Fibroblast of skin of scalp (primary cell): ENCODE measurements around the gene CYRIA.

Experiments used
- DNase-seq: peaks from one replicate; pipeline ENCODE4 v3.0.0-alpha.2; 2013

Gene CYRIA

DNA sequence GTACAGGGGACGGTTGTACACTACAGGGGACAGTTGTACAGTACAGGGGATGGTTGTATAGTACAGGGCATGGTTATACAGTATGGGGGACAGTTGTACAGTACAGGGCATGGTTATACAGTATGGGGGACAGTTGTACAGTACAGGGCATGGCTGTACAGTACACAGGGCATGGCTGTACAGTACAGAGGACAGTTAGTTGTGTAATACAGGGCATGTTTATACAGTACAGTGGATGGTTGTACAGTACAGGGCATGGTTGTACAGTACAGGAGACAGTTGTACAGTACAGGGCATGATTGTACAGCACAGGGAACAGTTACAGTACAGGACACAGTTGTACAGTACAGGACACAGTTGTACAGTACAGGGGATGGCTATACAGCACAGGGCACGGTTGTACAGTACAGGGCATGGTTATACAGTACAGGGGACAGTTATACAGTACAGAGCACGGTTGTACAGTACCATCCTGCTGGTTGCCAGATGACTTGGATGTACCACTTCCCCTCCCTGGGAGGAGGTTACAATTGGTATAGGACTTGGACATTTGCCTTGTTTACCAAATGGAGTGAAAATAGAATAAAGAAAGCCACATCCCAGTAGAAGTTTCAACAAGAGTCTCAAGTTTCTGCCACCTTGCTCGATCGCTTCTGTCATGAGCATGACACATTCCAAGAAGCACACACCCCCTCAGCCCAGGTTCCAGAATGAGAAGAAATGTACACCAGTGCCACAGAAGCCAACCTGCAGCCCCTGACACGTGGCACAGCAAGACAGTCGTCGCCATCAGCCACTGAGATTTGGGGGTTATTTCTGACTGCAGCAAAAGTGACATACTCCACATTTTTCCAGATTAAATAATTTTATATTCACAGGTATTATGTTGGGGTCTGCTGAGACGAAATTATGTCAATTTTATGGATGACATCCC is 16.0 kb downstream of the CYRIA start:
- no peak for DNase-seq

DNA sequence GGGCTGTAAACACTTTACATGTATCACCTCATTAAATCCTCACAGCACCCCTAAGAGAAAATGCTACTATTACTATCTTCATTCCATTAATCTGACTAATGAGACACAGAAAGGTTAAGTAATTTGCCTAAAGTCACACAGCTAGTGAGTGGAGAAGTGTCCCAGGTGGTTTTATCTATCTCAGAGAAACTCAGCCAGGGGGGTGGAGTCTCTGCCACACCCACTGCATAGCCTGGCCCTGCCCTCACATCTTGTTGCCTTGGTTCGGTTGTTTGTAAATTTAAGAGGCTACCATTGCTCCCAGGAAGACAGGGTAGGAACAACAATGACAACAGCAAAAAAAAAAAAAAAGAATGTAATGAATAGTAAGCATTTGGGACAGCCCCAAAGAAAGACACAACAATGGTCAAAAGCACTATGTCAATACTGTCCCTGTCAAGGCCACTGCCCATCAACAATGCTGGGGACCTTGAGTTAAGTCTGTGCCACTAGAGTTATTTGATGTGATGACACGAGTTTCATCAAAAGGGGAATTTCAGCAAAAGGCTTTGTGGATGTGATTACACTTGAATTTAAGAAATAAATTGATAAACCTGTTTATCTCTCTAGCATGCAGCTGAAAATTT is 17.5 kb downstream of the CYRIA start:
- no peak for DNase-seq

DNA sequence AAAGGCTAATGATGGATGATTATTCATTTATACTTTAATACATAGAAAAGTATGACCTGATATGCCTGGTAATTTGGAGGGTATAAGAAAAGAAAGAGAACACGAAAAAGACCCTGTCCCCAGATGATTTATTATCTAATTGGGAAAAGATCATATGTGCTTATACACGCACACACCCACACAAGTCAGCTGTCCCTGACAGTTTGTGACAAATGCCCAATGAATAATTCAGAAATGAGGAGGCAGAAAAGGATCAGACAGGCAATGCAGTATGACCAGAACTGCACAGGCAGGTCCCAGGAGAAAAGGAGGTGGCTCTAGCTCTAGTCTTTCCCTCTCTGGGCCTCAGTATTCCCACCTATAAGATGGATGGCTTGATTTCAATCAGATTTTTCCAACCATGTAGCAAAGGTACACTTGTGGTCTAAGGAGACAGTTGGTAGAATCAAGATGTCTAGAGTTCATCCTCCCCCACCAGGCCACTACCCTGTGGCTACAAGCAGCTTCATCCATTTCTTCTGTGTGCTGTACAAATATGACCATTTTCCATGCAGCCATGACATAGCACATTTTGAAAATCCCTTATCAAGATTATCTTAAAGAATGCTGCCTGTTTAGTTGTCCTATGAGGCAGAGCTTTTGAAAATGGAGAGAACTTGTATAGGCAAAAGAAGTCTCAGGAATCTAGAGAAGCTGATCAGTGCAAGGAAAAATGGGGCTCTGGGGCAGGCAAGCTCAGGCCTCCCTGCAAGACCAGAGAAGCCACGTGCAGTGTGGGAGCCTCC is 19.7 kb downstream of the CYRIA start:
- DNase-seq, result no peak

DNA sequence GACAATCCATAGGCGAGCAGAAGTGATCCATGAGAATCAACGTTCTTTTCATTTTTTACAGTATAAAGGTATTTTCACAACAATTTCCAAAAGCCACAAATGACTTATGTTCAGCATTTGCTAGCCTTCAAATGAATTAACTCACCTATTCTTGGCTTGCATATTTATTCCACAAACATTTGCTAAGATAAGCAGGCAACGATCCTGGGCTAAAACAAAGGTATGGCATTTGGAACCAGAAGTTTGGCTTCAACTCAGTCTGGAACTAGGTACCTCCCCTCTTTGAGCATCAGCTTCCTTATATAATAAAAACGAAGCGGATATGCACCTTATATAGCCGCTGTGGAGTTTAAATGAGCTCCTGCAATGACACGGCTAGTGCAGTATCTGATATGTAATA is 20.5 kb downstream of the CYRIA start:
- no peak for DNase-seq

DNA sequence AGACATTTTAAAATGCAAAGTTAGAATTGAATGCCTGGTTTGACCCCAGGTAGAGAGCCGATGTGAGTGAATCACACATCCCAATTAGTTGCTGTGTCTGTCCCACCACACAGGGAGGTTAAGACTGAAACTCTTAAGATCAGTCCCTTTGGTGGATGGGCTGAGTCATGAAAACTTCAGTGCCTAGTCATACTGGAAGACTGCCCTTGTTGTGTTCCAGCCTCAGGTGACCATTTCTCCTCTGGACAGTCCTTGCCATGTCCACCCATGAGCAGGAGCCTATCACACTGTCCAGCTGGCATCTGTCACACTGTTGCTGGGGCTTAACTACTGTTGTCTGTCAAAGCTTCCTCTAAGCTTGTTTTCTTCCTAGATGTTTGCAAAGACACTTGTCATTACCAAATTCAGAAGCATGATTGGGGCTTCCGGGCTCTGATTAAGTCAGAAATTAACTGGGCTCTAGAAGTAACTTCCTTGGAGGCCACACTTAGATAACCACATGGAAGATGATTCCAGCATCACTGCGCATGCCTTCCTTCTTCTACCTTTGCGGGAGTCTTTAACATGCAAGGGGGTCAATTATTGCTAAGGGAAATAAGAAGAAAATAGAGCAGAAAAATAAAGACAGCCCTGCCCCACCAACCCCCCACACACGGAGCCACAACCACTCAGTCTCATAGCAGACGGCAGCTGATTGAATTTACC is 21.3 kb downstream of the CYRIA start:
- no peak for DNase-seq

DNA sequence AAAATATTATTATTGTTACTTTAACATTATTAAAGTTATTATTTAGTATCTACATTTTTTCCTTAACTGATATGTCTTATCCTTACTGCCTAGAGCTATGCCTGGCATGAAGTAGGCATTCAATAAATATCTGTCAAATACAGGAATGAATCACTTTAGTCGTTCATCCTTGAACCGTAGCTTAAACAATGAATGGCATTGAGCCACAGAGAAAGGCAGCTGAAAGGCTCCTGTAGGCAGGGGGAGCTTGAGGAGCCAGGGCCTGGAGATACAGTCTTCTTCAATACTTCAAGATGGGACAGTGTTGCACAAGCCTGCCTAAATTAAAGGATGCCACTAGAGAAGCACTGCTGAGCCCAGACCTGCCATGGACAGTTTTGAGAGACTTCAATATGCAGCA is 22.5 kb downstream of the CYRIA start:
- DNase-seq, result no peak

DNA sequence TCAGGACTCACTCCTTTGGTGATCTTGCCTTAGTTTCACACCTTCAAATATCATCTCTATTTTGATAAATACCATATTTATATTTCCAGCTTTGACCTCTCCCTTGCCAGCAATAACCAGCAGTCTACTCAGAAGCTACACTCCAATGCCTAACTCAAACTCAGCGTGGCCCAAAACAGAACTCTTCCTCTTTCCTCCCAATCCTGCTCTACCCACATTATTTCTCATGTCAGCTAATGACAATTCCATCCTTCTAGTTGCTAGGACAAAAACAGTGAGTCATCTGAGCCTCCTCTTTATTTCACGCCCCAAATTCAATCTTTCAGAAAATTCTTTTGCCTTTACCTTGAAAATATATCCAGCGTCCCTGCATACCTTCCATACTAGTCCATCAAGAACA is 23.5 kb downstream of the CYRIA start:
- no peak for DNase-seq

DNA sequence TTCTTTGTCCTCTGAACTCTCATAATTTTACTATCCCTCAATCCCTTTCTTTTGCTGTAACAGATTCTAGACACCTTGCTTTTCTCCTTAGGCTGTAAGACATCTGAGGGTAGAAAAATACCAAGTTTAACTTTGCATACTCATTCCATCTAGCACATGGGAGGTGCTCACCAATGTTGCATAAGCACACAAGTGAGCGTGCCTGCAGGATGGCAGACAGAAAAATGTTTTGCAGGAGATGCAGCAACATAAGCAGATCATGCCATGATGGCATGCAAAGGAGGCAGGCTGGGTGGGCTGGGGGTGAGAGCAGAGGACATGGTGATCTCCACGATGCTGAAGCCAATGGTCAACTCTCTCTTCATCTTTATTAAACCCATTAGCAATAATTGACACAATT is 24.1 kb downstream of the CYRIA start:
- no peak for DNase-seq

DNA sequence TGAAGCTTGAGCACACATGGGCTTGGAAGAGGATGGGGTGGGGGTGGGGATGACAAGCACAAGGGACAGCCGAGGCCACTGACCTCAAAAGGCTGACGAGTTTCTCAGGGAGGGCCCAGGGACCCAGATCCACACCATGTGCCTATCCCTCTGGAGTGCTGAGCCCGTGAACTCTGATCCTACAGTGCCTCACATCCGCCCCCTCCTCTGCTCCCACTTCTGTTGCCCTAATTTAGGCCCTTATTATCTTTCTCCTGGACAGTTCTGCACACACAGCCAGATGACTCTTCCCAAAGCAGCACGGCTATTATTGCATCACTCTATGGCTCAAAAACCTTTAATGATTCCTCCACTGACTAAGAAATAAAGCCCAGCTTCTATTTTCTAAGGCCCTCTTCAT is 24.8 kb downstream of the CYRIA start:
- no peak for DNase-seq

DNA sequence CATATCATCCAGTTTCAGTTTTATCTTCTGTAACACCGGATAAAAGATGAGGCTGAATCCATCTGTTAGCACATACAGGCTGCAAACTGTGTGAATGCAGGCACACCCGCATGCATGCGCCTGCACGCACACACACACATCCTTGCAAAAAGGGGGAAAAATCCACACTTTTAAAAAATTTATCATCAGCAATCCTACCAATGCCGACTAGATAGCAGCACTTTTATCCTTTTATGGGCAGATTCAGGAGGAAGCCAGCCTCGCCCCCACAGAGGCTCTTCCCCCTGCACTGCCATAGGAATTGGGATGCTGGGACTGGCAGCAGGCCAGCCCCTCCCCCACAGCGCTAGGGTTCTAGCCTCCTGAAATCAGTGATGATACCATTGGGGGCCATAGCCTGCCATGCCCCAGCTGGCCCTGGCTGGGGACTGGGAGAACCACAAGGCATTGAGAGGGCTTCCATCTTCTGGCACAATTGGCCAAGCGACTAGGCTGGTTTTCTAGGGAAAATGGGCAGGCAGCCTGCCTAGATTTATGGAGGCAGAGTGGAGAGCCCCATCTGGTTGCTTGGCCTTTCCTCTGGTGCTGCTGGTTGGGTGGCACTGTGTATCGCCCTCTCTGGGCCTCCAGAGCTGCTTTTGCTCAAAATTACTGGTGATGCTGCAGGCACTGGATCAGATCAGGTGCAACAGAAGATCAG is 25.5 kb downstream of the CYRIA start:
- no peak for DNase-seq

DNA sequence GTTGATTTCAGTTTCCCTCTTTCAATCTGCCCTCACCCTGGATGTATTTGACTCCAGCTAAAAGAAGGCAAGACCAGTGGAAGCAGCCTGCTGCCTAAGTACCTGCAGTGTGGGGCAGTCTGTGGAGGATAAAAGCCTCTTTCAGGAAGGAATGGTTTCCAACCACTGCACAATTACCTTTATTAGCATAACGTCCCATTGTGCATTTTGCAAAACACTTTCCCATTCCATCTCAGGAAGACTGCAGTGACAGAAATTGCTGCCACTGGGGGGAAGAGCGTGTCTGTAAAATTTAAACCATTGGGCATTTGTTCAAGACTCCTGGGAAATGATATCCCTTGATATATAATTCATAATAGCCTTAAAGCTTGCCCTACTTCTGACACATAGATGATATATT is 26.2 kb downstream of the CYRIA start:
- DNase-seq, result no peak

DNA sequence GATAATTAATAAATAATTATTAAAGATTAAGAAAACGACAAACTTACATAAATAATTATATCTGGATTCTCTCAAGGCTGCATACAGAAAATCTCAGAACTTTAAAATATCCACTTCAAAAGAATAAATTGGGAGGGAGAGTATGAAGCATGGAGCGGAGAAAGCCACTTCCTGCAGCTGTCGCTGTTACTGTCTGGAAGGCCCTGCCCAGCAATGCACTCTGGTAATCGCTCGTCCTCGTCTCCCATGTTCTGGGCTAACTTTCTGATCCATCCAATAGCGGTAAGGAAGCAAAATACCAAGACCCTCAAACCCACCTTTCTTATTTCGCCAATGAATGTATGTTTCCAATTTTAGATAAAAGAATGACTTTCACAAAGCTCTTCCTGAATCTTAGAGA is 26.7 kb downstream of the CYRIA start:
- no peak for DNase-seq

DNA sequence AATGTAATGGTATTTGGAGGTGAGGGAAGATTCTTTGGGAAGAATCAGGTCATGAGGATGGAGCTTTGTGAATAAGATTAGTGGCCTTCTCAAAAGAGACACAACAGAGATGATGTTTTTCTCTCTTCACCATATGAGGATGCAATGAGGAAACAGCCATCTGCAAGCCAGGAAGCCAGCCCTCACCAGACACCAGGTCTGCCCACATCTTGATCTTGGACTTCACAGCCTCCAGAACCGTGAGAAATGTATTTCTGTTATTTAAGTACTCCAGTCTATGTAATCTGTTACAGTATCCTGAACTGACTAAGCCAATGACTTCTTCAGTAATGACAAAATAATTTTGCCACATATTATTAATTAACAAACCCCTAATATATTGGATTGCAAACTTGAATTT is 28.3 kb downstream of the CYRIA start:
- DNase-seq, result no peak

DNA sequence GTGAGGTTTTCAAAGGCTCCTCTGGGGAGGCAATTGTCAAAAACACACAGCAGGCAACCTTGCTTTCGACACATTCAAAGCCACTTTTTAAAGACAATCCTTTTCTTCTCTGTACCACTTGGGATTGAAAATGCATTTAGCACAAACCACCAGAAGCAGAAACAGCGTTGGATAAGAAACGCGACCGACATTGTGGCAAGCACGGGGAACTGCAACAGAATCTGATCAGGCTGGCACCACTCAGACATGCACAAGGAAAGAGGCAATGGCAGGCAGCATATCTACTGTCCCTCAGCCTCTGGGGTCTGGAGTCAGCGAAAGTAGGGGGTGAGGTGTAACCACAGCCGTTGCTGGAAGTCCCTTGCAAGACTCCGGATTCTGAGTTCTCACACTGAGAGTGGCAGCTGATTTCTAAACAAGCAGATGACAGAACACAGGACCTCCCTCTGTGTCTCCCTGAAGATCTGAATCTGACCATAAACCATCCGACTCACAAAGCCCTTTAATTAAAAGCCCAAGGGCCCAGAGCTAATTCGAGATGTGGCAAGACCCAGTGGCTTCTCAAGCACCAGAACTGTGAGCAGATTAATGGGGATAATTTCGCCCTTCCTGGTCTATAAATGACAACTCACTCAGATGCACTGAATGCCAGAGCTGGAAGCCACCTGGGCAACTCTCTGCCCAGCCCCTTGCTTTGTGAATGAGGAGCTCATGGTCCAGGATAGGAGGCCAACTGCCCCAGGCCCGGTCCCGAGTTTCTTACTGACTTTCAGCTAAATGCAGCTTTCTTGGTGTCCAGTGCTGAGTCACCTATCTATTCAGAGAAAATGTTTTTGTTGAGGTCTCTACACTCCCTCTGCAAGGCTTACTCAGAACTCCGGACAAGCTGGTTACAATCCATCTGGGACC is 29.6 kb downstream of the CYRIA start:
- DNase-seq, result peak; percentile 20

DNA sequence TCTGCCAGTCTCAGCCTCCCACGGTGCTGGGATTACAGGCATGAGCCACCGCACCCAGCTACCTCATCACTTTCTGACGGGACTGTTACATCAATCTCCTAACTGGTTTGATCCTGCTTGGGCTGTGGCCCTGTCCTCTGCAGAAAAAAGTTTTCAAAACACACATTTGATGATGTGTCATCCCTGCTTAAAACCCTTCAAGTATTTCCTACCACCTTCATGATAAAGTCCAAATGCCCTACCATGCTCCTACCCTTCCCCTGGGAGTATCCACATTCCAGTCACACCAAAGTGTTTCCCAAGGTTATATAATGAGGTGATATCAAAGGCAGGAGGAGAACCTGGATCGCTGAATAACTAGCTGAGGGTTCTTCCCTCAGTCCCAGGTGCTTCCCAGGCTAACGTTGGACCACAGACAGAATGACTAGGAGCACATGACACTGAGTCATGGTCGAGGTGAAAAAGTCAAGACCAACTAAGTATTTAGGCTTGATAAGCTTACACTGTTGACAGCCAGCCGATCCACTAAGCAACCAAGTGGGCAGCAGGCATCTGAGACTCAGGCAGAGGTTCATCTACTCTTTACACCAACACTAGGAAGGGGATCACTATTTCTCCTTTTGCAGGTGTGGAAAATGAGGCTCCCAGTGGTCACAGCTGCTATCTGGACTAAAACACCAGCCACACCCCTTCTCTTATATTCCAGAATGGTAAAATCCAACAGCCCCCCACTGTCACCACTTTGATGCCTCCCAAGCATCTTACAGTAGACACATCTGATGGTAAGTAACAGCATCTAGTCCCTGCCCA is 31.8 kb downstream of the CYRIA start:
- DNase-seq, result no peak

DNA sequence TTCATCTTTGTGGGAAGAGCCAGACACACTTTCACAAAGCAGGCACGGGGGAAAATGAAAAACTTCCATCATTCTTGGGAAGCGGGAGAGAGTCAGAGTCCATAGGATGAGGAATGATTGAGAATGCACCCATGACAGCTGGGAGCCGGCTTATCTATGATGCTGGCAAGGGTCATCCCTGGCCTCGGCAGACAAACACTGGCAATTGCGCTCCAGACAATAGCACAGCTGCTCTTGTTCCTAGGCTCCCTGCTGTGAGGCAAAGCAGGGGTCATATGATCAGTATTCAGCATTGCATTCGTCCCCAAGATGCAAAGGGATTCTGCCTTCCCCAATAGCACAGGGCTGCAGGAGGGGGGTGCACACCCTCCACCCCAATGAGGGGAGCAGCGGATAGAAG is 33.0 kb downstream of the CYRIA start:
- no peak for DNase-seq

DNA sequence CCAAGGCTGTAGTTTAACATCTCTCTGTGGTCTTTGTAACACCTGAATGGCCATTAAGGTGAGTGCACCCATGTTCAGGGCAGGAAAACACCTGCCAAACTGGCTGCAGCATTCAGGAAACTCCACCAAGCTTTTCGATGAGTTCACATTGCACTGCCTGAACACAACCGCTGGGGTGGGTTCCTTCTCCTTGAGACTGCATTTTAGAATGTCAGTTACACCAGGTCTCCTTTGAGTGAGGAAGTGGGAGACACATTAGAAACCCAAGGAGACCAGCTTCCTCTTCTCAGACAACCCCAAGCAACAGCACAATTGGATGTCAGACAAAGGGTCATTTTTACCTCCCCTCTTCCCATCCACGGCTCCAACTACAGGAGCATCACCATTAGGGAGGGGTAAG is 35.2 kb downstream of the CYRIA start:
- DNase-seq, result no peak

DNA sequence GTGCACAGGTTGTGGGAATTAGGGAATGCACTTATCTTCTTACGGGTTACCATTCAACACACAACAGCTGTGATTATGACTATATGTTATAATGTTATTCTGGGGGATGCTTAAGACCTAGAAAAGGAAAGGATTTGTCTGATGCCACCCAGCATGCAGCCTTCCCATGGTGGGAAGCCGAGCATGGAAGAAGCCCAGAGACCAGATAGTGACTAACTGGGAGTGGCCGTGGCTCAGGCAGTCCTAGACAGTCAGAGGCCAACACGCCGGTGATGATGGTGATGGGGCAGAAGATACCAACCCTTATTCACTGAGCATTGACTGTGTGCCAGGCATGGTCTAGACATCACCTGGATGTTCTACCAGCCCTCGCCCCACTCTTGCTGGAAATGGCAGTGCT is 35.9 kb downstream of the CYRIA start:
- DNase-seq, result no peak

DNA sequence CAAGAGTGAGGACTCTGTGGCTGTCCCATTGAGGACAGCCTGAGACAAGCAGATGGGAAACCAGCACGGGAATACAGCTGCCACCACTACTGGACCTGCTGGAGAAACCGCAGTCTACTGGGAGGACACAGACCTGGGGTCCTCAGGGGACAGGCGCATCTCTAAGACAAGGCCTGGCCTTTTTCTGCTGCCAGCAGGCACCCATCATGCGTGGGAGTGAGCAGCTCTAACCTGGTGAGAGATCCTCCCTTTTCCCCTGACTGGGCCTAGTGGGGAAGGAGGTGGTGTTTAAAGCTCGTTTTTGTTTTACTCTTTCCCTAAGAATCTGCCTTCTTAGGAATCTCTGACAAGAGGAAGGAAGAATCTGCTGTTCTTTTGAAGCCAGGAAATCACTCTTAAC is 36.6 kb downstream of the CYRIA start:
- DNase-seq, result no peak

DNA sequence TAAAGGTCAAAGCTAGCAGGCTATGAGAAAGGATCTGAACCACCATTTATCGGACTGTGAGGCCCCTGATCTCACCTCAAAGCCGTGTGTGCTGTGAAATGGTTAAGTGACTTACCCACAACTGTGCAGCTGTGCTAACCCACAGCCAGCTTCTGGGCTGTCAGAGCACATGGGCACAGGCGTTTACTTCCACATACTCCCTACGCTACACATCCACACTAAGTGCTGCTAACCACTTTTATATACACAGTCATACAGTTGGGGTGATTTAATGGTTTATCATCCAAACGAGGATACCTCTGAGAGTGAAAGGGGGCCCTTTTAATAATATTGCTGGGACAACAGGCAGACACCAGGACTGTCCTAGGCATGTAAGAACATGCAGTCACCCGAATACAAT is 37.3 kb downstream of the CYRIA start:
- DNase-seq, result no peak
